H1 (cell line): ENCODE results near the gene HEATR1. TPM values are rescaled to one million over a fixed set of nuclear protein-coding genes. Genes with fewer than 3 reads are reported as not detected.
A peak's percentile ranks its signal among the peaks of the same experiment; 100 is the strongest.

ENCODE experiments used
- BRCA1 ChIP-seq: IDR thresholded peaks from 2 replicates; pipeline ENCODE4 v1.6.1; 2012; ENCODE audit warnings: low read depth, low read length, improper control_type of control experiment
- CBX5 ChIP-seq: fragments of 300-800, 300-1000 bp; sonication (generic); IDR thresholded peaks from 2 replicates; pipeline ENCODE4 v1.7.1; 2016; ENCODE audit warnings: antibody characterized with exemption, low read length, low read depth
- CHD1 ChIP-seq: IDR thresholded peaks from 2 replicates; pipeline ENCODE4 v1.6.1; 2012; ENCODE audit warnings: low read depth, low read length, improper control_type of control experiment
- CHD2 ChIP-seq: IDR thresholded peaks from 2 replicates; pipeline ENCODE4 v1.6.1; 2012; ENCODE audit warnings: low read length, improper control_type of control experiment
- CTBP2 ChIP-seq: IDR thresholded peaks from 2 replicates; pipeline ENCODE4 v1.7.0; 2011; ENCODE audit warnings: borderline replicate concordance, mild to moderate bottlenecking, moderate library complexity, mixed read lengths, low read length; ENCODE audit not compliant: insufficient read depth, insufficient read length
- EP300 ChIP-seq, 2 experiments: IDR thresholded peaks; 1 replicate in 1 of 2; 2 replicates in 1 of 2; pipeline ENCODE4 v1.6.1; 2011 to 2012; ENCODE audit warnings: low read depth in 2 of 2, low read length in 2 of 2, mild to moderate bottlenecking in 2 of 2, borderline replicate concordance in 1 of 2, inconsistent platforms in 1 of 2, moderate library complexity in 1 of 2
- EZH2 ChIP-seq: fragments of 200-600 bp; sonication (generic); IDR thresholded peaks from 2 replicates; pipeline ENCODE4 v1.7.1; 2012; ENCODE audit warnings: low read depth, mild to moderate bottlenecking, moderate library complexity, low read length, inconsistent platforms; ENCODE audit not compliant: severe bottlenecking
- GTF2F1 ChIP-seq: IDR thresholded peaks from 2 replicates; pipeline ENCODE4 v1.6.1; 2012; ENCODE audit warnings: low read depth, low read length, improper control_type of control experiment, borderline replicate concordance
- NANOG ChIP-seq: IDR thresholded peaks from 2 replicates; pipeline ENCODE4 v1.6.1; 2011; ENCODE audit warnings: low read length, low read depth, mild to moderate bottlenecking, inconsistent platforms; ENCODE audit not compliant: insufficient read depth, poor library complexity, severe bottlenecking
- POLR2A ChIP-seq, 2 experiments: IDR thresholded peaks; 1 replicate in 1 of 2; 2 replicates in 1 of 2; pipeline ENCODE4 v1.6.1; 2011; ENCODE audit warnings: low read depth in 2 of 2, low read length in 2 of 2, mild to moderate bottlenecking in 2 of 2; ENCODE audit errors: control extremely low read depth in 1 of 2
- RBBP5 ChIP-seq: IDR thresholded peaks from 2 replicates; pipeline ENCODE4 v1.7.1; 2012; ENCODE audit warnings: low read depth, mild to moderate bottlenecking, inconsistent platforms, low read length, moderate library complexity, borderline replicate concordance
- RFX5 ChIP-seq: IDR thresholded peaks from 2 replicates; pipeline ENCODE4 v1.6.1; 2011; ENCODE audit warnings: low read depth, low read length, improper control_type of control experiment, borderline replicate concordance
- RXRA ChIP-seq: IDR thresholded peaks from 2 replicates; pipeline ENCODE4 v1.6.1; 2011; ENCODE audit warnings: low read depth, mild to moderate bottlenecking, low read length, moderate library complexity; ENCODE audit not compliant: insufficient read depth
- SAP30 ChIP-seq: fragments of 300-600 bp; sonication (generic); IDR thresholded peaks from 2 replicates; pipeline ENCODE4 v1.7.1; 2012; ENCODE audit warnings: low read length, moderate library complexity, mild to moderate bottlenecking, inconsistent platforms; ENCODE audit not compliant: insufficient read depth, insufficient replicate concordance
- SIN3A ChIP-seq, 2 experiments: IDR thresholded peaks in 1 of 2; conservative IDR thresholded peaks in 1 of 2; 2 replicates each; pipeline ENCODE4 v1.6.1; 2011 to 2012; ENCODE audit warnings: low read length in 2 of 2, improper control_type of control experiment in 1 of 2, low read depth in 1 of 2, mild to moderate bottlenecking in 1 of 2
- SP1 ChIP-seq: IDR thresholded peaks from 2 replicates; pipeline ENCODE4 v1.6.1; 2011; ENCODE audit warnings: low read depth, low read length
- SP2 ChIP-seq: IDR thresholded peaks from 2 replicates; pipeline ENCODE4 v1.6.1; 2012; ENCODE audit warnings: mild to moderate bottlenecking, low read length, inconsistent platforms
- SRF ChIP-seq: IDR thresholded peaks from 2 replicates; pipeline ENCODE4 v1.6.1; 2011; ENCODE audit warnings: mild to moderate bottlenecking, low read depth, low read length, moderate library complexity
- TAF1 ChIP-seq: IDR thresholded peaks from 2 replicates; pipeline ENCODE4 v1.6.1; 2011; ENCODE audit warnings: mild to moderate bottlenecking, low read depth, low read length
- TBP ChIP-seq: IDR thresholded peaks from 2 replicates; pipeline ENCODE4 v1.6.1; 2011; ENCODE audit warnings: low read depth, low read length, improper control_type of control experiment
- TEAD4 ChIP-seq: IDR thresholded peaks from 2 replicates; pipeline ENCODE4 v1.6.1; 2012; ENCODE audit warnings: low read depth, low read length, inconsistent platforms, mixed read lengths
- ZNF274 ChIP-seq: IDR thresholded peaks from 2 replicates; pipeline ENCODE4 v1.7.0; 2012; ENCODE audit warnings: low read length, borderline replicate concordance; ENCODE audit errors: extremely low read depth
- polyA plus RNA-seq, 7 experiments: library from polyadenylated mRNA; depleted of rRNA in 3 of 7; stranded (reverse) in 5 of 7; unstranded in 2 of 7; fragments of >200 nt in 5 of 7; fragments of 200-250 nt in 2 of 7; gene quantifications; 1 replicate in 5 of 7; 2 replicates in 1 of 7; 4 replicates in 1 of 7; pipeline versions ENCODE4 v1.2.1 to v1.2.3, GENCODE V29; 2011 to 2013; ENCODE audit warnings: missing spikeins in 2 of 7, mixed read lengths in 2 of 7
- total RNA-seq: library from RNA; stranded (reverse); fragmentation: NEBNext Ultra II Directional; extraction: Animal tissue kit (Norgen Biotek cat#: 25700); gene quantifications from 2 replicates; pipeline ENCODE4 v1.2.1, GENCODE V29; 2021
- TF ChIP-seq, protein P1 (sequence below): IDR thresholded peaks from 2 replicates; pipeline ENCODE4 v1.6.1; 2012; ENCODE audit warnings: inconsistent platforms

The HEATR1 gene
- total and polyA plus RNA-seq, 2 of the 8 experiments (the other 6 are each of a cell fraction or from before 2014, with no cell fraction given), result 13.0 to 95.8 TPM

- TF ChIP-seq SAP30 (peak; percentile 95), RXRA (no peak), SP1 (peak; percentile 37; the same call in 1 of the 2 replicates), CTBP2 (no peak), SP2 (no peak), EZH2 (no peak), RFX5 (no peak), POLR2A (IDR thresholded peaks at IDR 0.05; ENCODE audit: control extremely low read depth in 1 of 2, low read depth in 2 of 2, low read length in 2 of 2) (peak; percentile 66 to 89), RBBP5 (peak; percentile 79), TBP (peak; percentile 77), NANOG (no peak), CHD2 (no peak), SIN3A (conservative IDR thresholded peaks at IDR 0.05 in 1 of 2, IDR thresholded peaks at IDR 0.05 in 1 of 2; ENCODE audit: low read depth in 1 of 2, low read length in 2 of 2) (peak; percentile 60 to 97; a peak in 3 of 4 replicates), BRCA1 (no peak), GTF2F1 (0 out of 2 replicates have a peak, but pooled peaks have one; percentile 15), SRF (no peak), TEAD4 (peak; percentile 92), TAF1 (peak; percentile 87), ZNF274 (no peak), CBX5 (no peak), CHD1 (no peak), EP300 (IDR thresholded peaks at IDR 0.05; ENCODE audit: borderline replicate concordance in 1 of 2, low read depth in 2 of 2, low read length in 2 of 2) (no peak; a peak in 1 of 3 replicates)
- TF ChIP-seq, protein P1, sequence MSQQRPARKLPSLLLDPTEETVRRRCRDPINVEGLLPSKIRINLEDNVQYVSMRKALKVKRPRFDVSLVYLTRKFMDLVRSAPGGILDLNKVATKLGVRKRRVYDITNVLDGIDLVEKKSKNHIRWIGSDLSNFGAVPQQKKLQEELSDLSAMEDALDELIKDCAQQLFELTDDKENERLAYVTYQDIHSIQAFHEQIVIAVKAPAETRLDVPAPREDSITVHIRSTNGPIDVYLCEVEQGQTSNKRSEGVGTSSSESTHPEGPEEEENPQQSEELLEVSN, result no peak; the same call in 1 of the 2 replicates
These were observed at the start of gene HEATR1 (continued) for GRCh38 chr1:236603991-236604904.
